C4-2B (cell line): ENCODE data around the gene FMNL2.

Experiments used
- CTCF ChIP-seq: fragments of 450-650 bp; conservative IDR thresholded peaks from 2 replicates; pipeline ENCODE4 v1.5.1; 2017; ENCODE audit warnings: mild to moderate bottlenecking
- ZFX ChIP-seq: fragments of 450-650 bp; IDR thresholded peaks from 2 replicates; pipeline ENCODE4 v1.6.1; 2017

- no peak for TF ChIP-seq CTCF
- no peak for TF ChIP-seq ZFX
Observed at GRCh38 chr2:152353364-152353763, 18.4 kb downstream of the FMNL2 start.
